Duodenal mucosa (tissue), 2 donors: ENCODE results near the gene RAB3GAP1.

ENCODE experiments used
- H3K27ac ChIP-seq: one replicate; pipeline ENCODE4 v1.7.0; 2013; ENCODE audit warnings: low read depth, low read length
- H3K27me3 ChIP-seq, 2 donors: one replicate each; pipeline ENCODE4 v1.7.0; 2013; ENCODE audit warnings: low read length in 2 of 2, control low read depth in 1 of 2; ENCODE audit not compliant: insufficient read depth in 2 of 2, control insufficient read depth in 1 of 2
- H3K36me3 ChIP-seq, 2 donors: one replicate each; pipeline ENCODE4 v1.7.0; 2013; ENCODE audit warnings: low read length in 2 of 2, control low read depth in 1 of 2; ENCODE audit not compliant: insufficient read depth in 2 of 2, control insufficient read depth in 1 of 2
- H3K4me1 ChIP-seq, 2 donors: one replicate each; pipeline ENCODE4 v1.7.0; 2013; ENCODE audit warnings: low read length in 2 of 2, control low read depth in 1 of 2; ENCODE audit not compliant: insufficient read depth in 2 of 2, control insufficient read depth in 1 of 2
- H3K4me3 ChIP-seq, 2 donors: one replicate each; pipeline ENCODE4 v1.7.0; 2013; ENCODE audit warnings: low read length in 2 of 2, low read depth in 1 of 2
- H3K9ac ChIP-seq, 2 donors: one replicate each; pipeline ENCODE4 v1.7.0; 2013; ENCODE audit warnings: low read length in 2 of 2, low read depth in 1 of 2
- H3K9me3 ChIP-seq, 2 donors: one replicate each; pipeline ENCODE4 v1.7.0; 2013; ENCODE audit warnings: low read length in 2 of 2, control low read depth in 1 of 2; ENCODE audit not compliant: control insufficient read depth in 1 of 2

Gene RAB3GAP1

DNA sequence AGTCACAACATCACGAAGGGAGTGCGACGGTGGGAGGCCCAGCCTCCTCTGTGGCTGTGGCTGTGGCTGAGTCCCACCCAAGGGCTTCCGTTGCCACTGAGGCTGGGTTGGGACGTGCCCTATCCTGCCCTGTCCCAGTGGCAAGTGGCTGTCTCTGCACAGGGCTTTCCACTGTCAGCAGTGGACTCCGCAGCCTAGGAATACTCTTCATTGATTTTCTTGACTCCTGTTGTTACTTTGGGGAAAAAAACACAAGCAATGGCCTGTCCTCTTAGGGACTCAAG lies 122.7 kb downstream of the RAB3GAP1 start:
- Histone ChIP-seq H3K4me3 (no peak overlapping the region), H3K9ac (no peak overlapping the region), H3K9me3 (no peaks in the 10 kb centered on the region), H3K36me3 (peaks cover 19 to 47% of the 10 kb centered on the region in 2 donors), H3K27ac (no peak overlapping the region), H3K27me3 (no peaks in the 10 kb centered on the region), H3K4me1 (no peaks in the 10 kb centered on the region)

GRCh38 chr2:135175177-135175576 lies 123.1 kb downstream of the RAB3GAP1 start:
- H3K4me3 ChIP-seq, result no peak overlapping the region
- H3K9ac ChIP-seq, result no peak overlapping the region
- peaks cover 19 to 43% of the 10 kb centered on the region in 2 donors for H3K36me3 ChIP-seq
- no peak overlapping the region for H3K27ac ChIP-seq
- no peaks in the 10 kb centered on the region for H3K9me3 ChIP-seq
- H3K4me1 ChIP-seq, result no peaks in the 10 kb centered on the region
- H3K27me3 ChIP-seq, result no peaks in the 10 kb centered on the region

DNA sequence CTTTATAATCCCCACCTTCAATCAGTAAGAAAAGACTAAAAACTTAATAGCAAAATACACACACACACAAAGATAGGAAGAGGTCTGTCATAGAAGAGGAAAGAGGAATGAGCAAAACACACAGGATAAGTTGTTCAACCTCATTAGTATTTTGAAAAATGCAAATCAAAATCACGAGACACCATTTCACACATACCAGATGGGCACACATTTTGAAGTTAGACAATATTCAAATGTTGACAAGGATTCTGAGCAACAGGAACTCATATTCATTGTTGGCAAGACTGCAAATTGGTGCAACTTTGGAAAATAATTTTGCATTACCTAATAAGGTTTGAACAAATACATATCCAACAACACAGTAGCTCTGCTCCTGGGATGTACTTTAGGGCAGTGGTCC lies 127.6 kb downstream of the RAB3GAP1 start:
- Histone ChIP-seq H3K36me3 (peaks cover 10 to 17% of the 10 kb centered on the region in 2 donors), H3K9ac (no peak overlapping the region), H3K4me3 (no peak overlapping the region), H3K27me3 (no peaks in the 10 kb centered on the region), H3K9me3 (no peaks in the 10 kb centered on the region), H3K4me1 (no peaks in the 10 kb centered on the region), H3K27ac (no peak overlapping the region)

- H3K4me1 ChIP-seq, result no peaks in the 10 kb centered on the region
- no peaks in the 10 kb centered on the region for H3K9me3 ChIP-seq
- no peak overlapping the region for H3K4me3 ChIP-seq
- H3K9ac ChIP-seq, result no peak overlapping the region
- no peak overlapping the region for H3K27ac ChIP-seq
- H3K27me3 ChIP-seq, result no peaks in the 10 kb centered on the region
- H3K36me3 ChIP-seq, result peaks cover 0 to 4% of the 10 kb centered on the region in 2 donors
These were observed 130.1 kb downstream of the RAB3GAP1 start for GRCh38 chr2:135182190-135182589.

DNA sequence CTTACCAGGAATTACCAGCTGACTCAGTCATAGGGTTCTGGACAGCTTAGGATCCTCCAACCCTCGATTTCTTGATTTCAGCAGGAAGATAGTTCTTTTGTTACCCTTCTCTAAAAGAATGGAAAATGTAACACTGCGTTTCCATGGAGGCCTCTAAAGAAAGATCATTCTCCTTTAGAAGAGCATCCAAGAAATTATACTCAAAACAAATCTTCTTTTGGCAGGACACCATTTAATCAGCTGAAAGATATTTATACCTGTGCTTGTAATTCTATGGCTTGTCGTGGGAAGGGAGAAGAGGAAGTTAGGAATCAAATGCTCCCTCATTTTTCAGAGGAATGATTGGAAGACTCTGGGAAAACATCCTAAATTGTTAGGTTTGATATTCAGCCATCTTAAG lies 130.5 kb downstream of the RAB3GAP1 start:
- H3K4me3 ChIP-seq, result no peak overlapping the region
- no peaks in the 10 kb centered on the region for H3K9me3 ChIP-seq
- no peak overlapping the region for H3K9ac ChIP-seq
- H3K4me1 ChIP-seq, result no peaks in the 10 kb centered on the region
- H3K27me3 ChIP-seq, result no peaks in the 10 kb centered on the region
- no peak overlapping the region for H3K27ac ChIP-seq
- peaks cover 0 to 4% of the 10 kb centered on the region in 2 donors for H3K36me3 ChIP-seq

GRCh38 chr2:135183822-135184221 lies 131.7 kb downstream of the RAB3GAP1 start:
- H3K9me3 ChIP-seq, result no peaks in the 10 kb centered on the region
- no peak overlapping the region for H3K27ac ChIP-seq
- no peak overlapping the region for H3K9ac ChIP-seq
- no peak overlapping the region for H3K4me3 ChIP-seq
- H3K36me3 ChIP-seq, result peaks cover 0 to 4% of the 10 kb centered on the region in 2 donors
- no peaks in the 10 kb centered on the region for H3K27me3 ChIP-seq
- H3K4me1 ChIP-seq, result no peaks in the 10 kb centered on the region

GRCh38 chr2:135186054-135186453 lies 134.0 kb downstream of the RAB3GAP1 start:
- H3K9me3 ChIP-seq, result no peaks in the 10 kb centered on the region
- no peaks in the 10 kb centered on the region for H3K27me3 ChIP-seq
- H3K36me3 ChIP-seq, result peaks cover 0 to 4% of the 10 kb centered on the region in 2 donors
- no peak overlapping the region for H3K4me3 ChIP-seq
- no peak overlapping the region for H3K9ac ChIP-seq
- H3K27ac ChIP-seq, result no peak overlapping the region
- H3K4me1 ChIP-seq, result no peaks in the 10 kb centered on the region

- Histone ChIP-seq H3K36me3 (peaks cover 0 to 4% of the 10 kb centered on the region in 2 donors), H3K4me1 (no peaks in the 10 kb centered on the region), H3K4me3 (no peak overlapping the region), H3K27me3 (no peaks in the 10 kb centered on the region), H3K9ac (no peak overlapping the region), H3K27ac (no peak overlapping the region), H3K9me3 (no peaks in the 10 kb centered on the region)
These were observed 135.2 kb downstream of the RAB3GAP1 start for GRCh38 chr2:135187270-135187669.

- Histone ChIP-seq H3K9ac (no peak overlapping the region), H3K27ac (no peak overlapping the region), H3K9me3 (no peaks in the 10 kb centered on the region), H3K4me1 (no peaks in the 10 kb centered on the region), H3K27me3 (no peaks in the 10 kb centered on the region), H3K36me3 (peaks cover 0 to 4% of the 10 kb centered on the region in 2 donors), H3K4me3 (no peak overlapping the region)
These were observed 137.1 kb downstream of the RAB3GAP1 start for GRCh38 chr2:135189148-135189547.

DNA sequence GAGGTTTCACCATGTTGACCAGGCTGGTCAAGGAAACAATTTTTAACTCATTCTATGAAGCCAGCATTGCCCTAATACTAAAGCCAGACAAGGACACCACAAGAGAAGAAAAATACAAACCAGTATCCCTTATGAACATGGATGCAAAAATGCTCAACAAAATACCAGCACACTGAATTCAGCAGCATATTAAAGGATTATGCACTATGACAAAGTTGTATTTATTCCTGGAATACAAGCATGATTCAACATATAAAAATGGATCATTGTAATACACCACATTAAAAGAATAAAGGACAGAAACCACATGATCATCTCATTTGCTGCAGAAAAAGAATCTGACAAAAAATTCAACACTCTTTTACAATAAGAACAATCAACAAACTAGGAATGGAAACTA lies 138.7 kb downstream of the RAB3GAP1 start:
- H3K4me3 ChIP-seq, result no peak overlapping the region
- H3K9me3 ChIP-seq, result no peaks in the 10 kb centered on the region
- no peak overlapping the region for H3K9ac ChIP-seq
- H3K4me1 ChIP-seq, result no peaks in the 10 kb centered on the region
- H3K36me3 ChIP-seq, result no peaks in the 10 kb centered on the region
- no peak overlapping the region for H3K27ac ChIP-seq
- no peaks in the 10 kb centered on the region for H3K27me3 ChIP-seq

DNA sequence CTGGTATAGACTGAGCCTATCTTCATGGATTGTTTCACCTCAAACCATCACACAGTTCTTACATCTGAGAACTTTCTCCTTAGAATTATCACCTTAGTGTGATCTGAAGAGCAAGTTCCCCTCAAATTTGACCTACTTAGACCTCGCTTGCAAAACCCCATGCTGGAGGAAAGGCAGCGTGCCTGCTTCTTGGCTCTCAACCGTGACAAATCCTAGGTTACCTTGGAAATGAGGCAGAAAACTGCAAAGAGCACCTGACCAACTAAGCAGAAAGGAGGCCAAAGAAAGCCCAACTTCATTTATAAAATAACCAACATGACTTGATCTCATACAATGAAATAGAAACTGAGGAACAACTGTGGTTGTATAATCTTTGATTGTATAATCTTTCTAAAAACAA lies 146.4 kb downstream of the RAB3GAP1 start:
- no peaks in the 10 kb centered on the region for H3K36me3 ChIP-seq
- H3K4me3 ChIP-seq, result no peak overlapping the region
- H3K9me3 ChIP-seq, result no peaks in the 10 kb centered on the region
- H3K4me1 ChIP-seq, result no peaks in the 10 kb centered on the region
- H3K27me3 ChIP-seq, result no peaks in the 10 kb centered on the region
- no peak overlapping the region for H3K27ac ChIP-seq
- H3K9ac ChIP-seq, result no peak overlapping the region
